IMR-90 (cell line): ENCODE results near the gene NXPE2. TPM values are rescaled to one million over a fixed set of nuclear protein-coding genes. Genes with fewer than 3 reads are reported as not detected.

Source experiments
- ATAC-seq: fragments of 200-7000 bp; cut with Tn5 transposase; 2 replicates; pipeline ENCODE4 v1.9.1; 2020; ENCODE audit warnings: low read depth, mild to moderate bottlenecking, moderate library complexity
- BruUV-seq: library from RNA; stranded (reverse); fragments of 400-500 nt; replicated peaks from 2 replicates; lab custom pipeline; 2021; lab: Mats Ljungman, UMichigan
- CTCF ChIA-PET: fragments of 300-600 bp; formaldehyde crosslinking; extraction: SDS; loops from one replicate; lab custom pipeline; 2021; ENCODE audit warnings: antibody characterized with exemption; lab: Yijun Ruan, JAX
- POLR2A ChIA-PET: fragments of 300-600 bp; sonication (Branson Sonifier 250); formaldehyde crosslinking; loops from one replicate; lab custom pipeline; 2022; ENCODE audit warnings: antibody characterized with exemption; ENCODE audit not compliant: unreplicated experiment; lab: Charles Lee
- DNase-seq: peaks from one replicate; pipeline ENCODE4 v3.0.0; 2013
- H2AFZ ChIP-seq: replicated peaks from 2 replicates; pipeline ENCODE3; 2013; ENCODE audit warnings: low read length, mild to moderate bottlenecking; ENCODE audit not compliant: poor library complexity
- H2AK5ac ChIP-seq: 2 replicates; pipeline ENCODE4 v1.6.1; 2013; ENCODE audit warnings: low read depth, low read length, inconsistent platforms
- H2AK9ac ChIP-seq: replicated peaks from 2 replicates; pipeline ENCODE3; 2013; ENCODE audit warnings: mild to moderate bottlenecking, low read depth, low read length, moderate library complexity; ENCODE audit not compliant: poor library complexity
- H2BK120ac ChIP-seq: 2 replicates; pipeline ENCODE4 v1.6.1; 2013; ENCODE audit warnings: low read depth, low read length, inconsistent platforms
- H2BK15ac ChIP-seq: 3 replicates; pipeline ENCODE4 v1.6.1; 2013; ENCODE audit warnings: low read depth, low read length, inconsistent platforms
- H2BK20ac ChIP-seq: 2 replicates; pipeline ENCODE4 v1.6.1; 2013; ENCODE audit warnings: low read depth, mild to moderate bottlenecking, inconsistent platforms, low read length, moderate library complexity
- H2BK5ac ChIP-seq: 2 replicates; pipeline ENCODE4 v1.6.1; 2013; ENCODE audit warnings: mild to moderate bottlenecking, low read depth, low read length, inconsistent platforms; ENCODE audit not compliant: poor library complexity, severe bottlenecking
- H3K14ac ChIP-seq: replicated peaks from 2 replicates; pipeline ENCODE4 v1.6.1; 2013; ENCODE audit warnings: low read depth, low read length, inconsistent platforms
- H3K18ac ChIP-seq: 2 replicates; pipeline ENCODE4 v1.6.1; 2013; ENCODE audit warnings: low read depth, low read length, control low read depth
- H3K23ac ChIP-seq: 2 replicates; pipeline ENCODE4 v1.6.1; 2013; ENCODE audit warnings: low read depth, low read length, inconsistent platforms
- H3K27ac ChIP-seq: 2 replicates; pipeline ENCODE4 v1.5.1; 2013; ENCODE audit warnings: mild to moderate bottlenecking, control low read depth, low read length; ENCODE audit not compliant: insufficient read depth
- H3K27me3 ChIP-seq: 2 replicates; pipeline ENCODE4 v1.6.1; 2013; ENCODE audit warnings: low read length; ENCODE audit not compliant: control insufficient read depth, insufficient read depth
- H3K36me3 ChIP-seq: 2 replicates; pipeline ENCODE4 v1.6.1; 2013; ENCODE audit warnings: low read length, mixed read lengths; ENCODE audit not compliant: control insufficient read depth, insufficient read depth
- H3K4ac ChIP-seq: 2 replicates; pipeline ENCODE4 v1.6.1; 2013; ENCODE audit warnings: low read depth, low read length, inconsistent platforms
- H3K4me1 ChIP-seq: 2 replicates; pipeline ENCODE4 v1.6.1; 2013; ENCODE audit warnings: low read length, mixed read lengths; ENCODE audit not compliant: control insufficient read depth, insufficient read depth
- H3K4me2 ChIP-seq: 2 replicates; pipeline ENCODE4 v1.6.1; 2013; ENCODE audit warnings: low read depth, mild to moderate bottlenecking, control low read depth, low read length, moderate library complexity
- H3K4me3 ChIP-seq: 2 replicates; pipeline ENCODE4 v1.5.1; 2013; ENCODE audit warnings: low read depth, mild to moderate bottlenecking, control low read depth, low read length, moderate library complexity; ENCODE audit not compliant: insufficient read depth
- H3K56ac ChIP-seq: 2 replicates; pipeline ENCODE4 v1.6.1; 2013; ENCODE audit warnings: low read length, inconsistent platforms; ENCODE audit not compliant: insufficient read depth; ENCODE audit errors: extremely low read depth
- H3K79me1 ChIP-seq, 2 experiments: 2 replicates each; pipeline ENCODE4 v1.6.1; 2013; ENCODE audit warnings: low read length in 2 of 2, inconsistent platforms in 1 of 2, low read depth in 1 of 2
- H3K9ac ChIP-seq: 2 replicates; pipeline ENCODE4 v1.6.1; 2013; ENCODE audit warnings: low read depth, low read length, control low read depth
- H3K9me1 ChIP-seq: 2 replicates; pipeline ENCODE4 v1.6.1; 2013; ENCODE audit warnings: low read length, inconsistent platforms; ENCODE audit not compliant: insufficient read depth
- H3K9me3 ChIP-seq: 2 replicates; pipeline ENCODE4 v1.6.1; 2013; ENCODE audit warnings: low read length; ENCODE audit not compliant: control insufficient read depth, insufficient read depth
- H4K20me1 ChIP-seq: 2 replicates; pipeline ENCODE4 v1.6.1; 2013; ENCODE audit warnings: low read length, inconsistent platforms; ENCODE audit not compliant: insufficient read depth
- H4K5ac ChIP-seq: 2 replicates; pipeline ENCODE4 v1.6.1; 2013; ENCODE audit warnings: mild to moderate bottlenecking, low read depth, low read length, control low read depth
- H4K8ac ChIP-seq, 2 experiments: 2 replicates each; pipeline ENCODE4 v1.6.1; 2013; ENCODE audit warnings: low read depth in 2 of 2, low read length in 2 of 2, control low read depth in 1 of 2, inconsistent platforms in 1 of 2
- H4K91ac ChIP-seq: 2 replicates; pipeline ENCODE4 v1.6.1; 2013; ENCODE audit warnings: low read depth, low read length, inconsistent platforms; ENCODE audit not compliant: insufficient read depth
- BHLHE40 ChIP-seq: fragments of 150-350 bp; IDR thresholded peaks from 2 replicates; pipeline ENCODE4 v1.6.1; 2016; ENCODE audit warnings: mild to moderate bottlenecking, low read depth, low read length
- FOS ChIP-seq: fragments of 150-350 bp; IDR thresholded peaks from 2 replicates; pipeline ENCODE4 v1.6.1; 2016; ENCODE audit warnings: low read depth, low read length
- MAFK ChIP-seq: IDR thresholded peaks from 2 replicates; pipeline ENCODE4 v1.6.1; 2012; ENCODE audit warnings: low read depth, low read length, improper control_type of control experiment
- NFE2L2 ChIP-seq: fragments of 150-350 bp; IDR thresholded peaks from 2 replicates; pipeline ENCODE4 v1.6.1; 2016; ENCODE audit warnings: low read depth, mild to moderate bottlenecking, low read length
- POLR2A ChIP-seq: IDR thresholded peaks from 2 replicates; pipeline ENCODE4 v1.6.1; 2012; ENCODE audit warnings: mild to moderate bottlenecking, low read depth, low read length
- RCOR1 ChIP-seq: IDR thresholded peaks from 2 replicates; pipeline ENCODE4 v1.6.1; 2012; ENCODE audit warnings: mild to moderate bottlenecking, low read length, improper control_type of control experiment; ENCODE audit not compliant: insufficient replicate concordance
- WGBS, 2 experiments: methylation state at CpG; one replicate each; pipeline versions ENCODE4 v1.1.5 to v1.1.7; 2013; ENCODE audit warnings: missing lambda C conversion rate in 2 of 2; ENCODE audit not compliant: insufficient read length in 1 of 2; ENCODE audit errors: extremely low coverage in 2 of 2; 5-methylcytosine and 5-hydroxymethylcytosine counted together
- dilution Hi-C: fragments of 300-500 bp; cut with HindIII; formaldehyde crosslinking; loops from one replicate; pipeline ENCODE4 v1.14.3; 2018; ENCODE audit warnings: low sequenced_read_pairs; ENCODE audit not compliant: unreplicated experiment
- in situ Hi-C: fragments of 300-500 bp; cut with MboI; formaldehyde crosslinking; loops from 3 replicates; pipeline ENCODE4 v1.14.3; 2019; ENCODE audit warnings: low sequenced_read_pairs, inconsistent platforms, mixed read lengths
- intact Hi-C: fragments of 100-400 bp; cut with micrococcal nuclease; formaldehyde crosslinking; loops from 2 replicates; pipeline ENCODE4 v1.10.0; 2022
- polyA plus RNA-seq, 3 experiments: library from polyadenylated mRNA; depleted of rRNA; stranded (reverse); fragments of >200 nt; gene quantifications; 2 replicates each; pipeline ENCODE4 v1.2.3, GENCODE V29; 2012; ENCODE audit warnings: low replicate concordance in 1 of 3
- total RNA-seq: library from RNA; depleted of rRNA; stranded (reverse); fragments of >200 nt; gene quantifications from 2 replicates; pipeline ENCODE4 v1.2.3, GENCODE V29; 2012
- TF ChIP-seq, protein P1 (sequence below): fragments of 150-350 bp; IDR thresholded peaks from 2 replicates; pipeline ENCODE4 v1.6.1; 2017; ENCODE audit warnings: mild to moderate bottlenecking, antibody characterized with exemption, low read length, low read depth

NXPE2 gene
- total and polyA plus RNA-seq, 2 of the 4 experiments (the other 2 are of a cell fraction) = not detected

DNA sequence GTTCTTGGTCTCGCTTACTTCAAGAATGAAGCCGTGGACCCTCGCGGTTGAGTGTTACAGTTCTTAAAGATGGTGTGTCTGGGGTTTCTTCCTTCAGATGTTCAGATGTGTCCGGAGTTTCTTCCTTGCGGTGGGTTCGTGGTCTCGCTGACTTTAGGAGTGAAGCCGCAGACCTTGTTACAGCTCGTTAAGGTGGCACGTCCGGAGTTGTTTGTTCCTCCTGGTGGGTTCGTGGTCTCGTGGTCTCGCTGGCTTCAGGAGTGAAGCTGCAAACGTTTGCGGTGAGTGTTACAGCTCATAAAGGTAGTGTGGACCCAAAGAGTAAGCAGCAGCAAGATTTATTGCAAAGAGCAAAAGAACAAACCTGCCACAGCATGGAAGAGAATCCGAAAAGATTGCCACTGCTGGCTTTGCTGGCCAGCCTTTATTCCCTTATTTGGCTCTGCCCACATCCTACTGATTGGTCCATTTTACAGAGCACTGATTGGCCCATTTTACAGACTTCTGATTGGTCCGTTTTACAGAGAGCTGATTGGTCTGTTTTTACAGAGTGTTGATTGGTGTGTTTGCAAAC lies 27.1 kb upstream of the NXPE2 start:
- no peak overlapping the region for H4K5ac ChIP-seq
- no peak overlapping the region for H4K91ac ChIP-seq
- no TSS peak for BruUV-seq
- no peaks in the 10 kb centered on the region for H3K4me1 ChIP-seq
- no peak overlapping the region for H3K23ac ChIP-seq
- no peak overlapping the region for H2BK15ac ChIP-seq
- H3K9me1 ChIP-seq = no peaks in the 10 kb centered on the region
- H3K9me3 ChIP-seq = no peaks in the 10 kb centered on the region
- no peaks in the 10 kb centered on the region for H3K36me3 ChIP-seq
- ChIA-PET POLR2A (no interaction called here), CTCF (no interaction called here)
- no peak overlapping the region for H2AK5ac ChIP-seq
- H2AK9ac ChIP-seq = no peak overlapping the region
- H3K4me3 ChIP-seq = no peak overlapping the region
- H3K14ac ChIP-seq = no peak overlapping the region
- dilution Hi-C loops (no loop called here), in situ Hi-C loops (no loop called here), intact Hi-C loops (no loop called here)
- no peak overlapping the region for H4K8ac ChIP-seq
- ATAC-seq = no peak
- no peak overlapping the region for H3K4ac ChIP-seq
- H3K4me2 ChIP-seq = no peak overlapping the region
- no peak overlapping the region for H2BK5ac ChIP-seq
- H3K56ac ChIP-seq = no peak overlapping the region
- H3K79me1 ChIP-seq = no peaks in the 10 kb centered on the region
- no peak overlapping the region for H3K9ac ChIP-seq
- no peak overlapping the region for H2BK20ac ChIP-seq
- H3K27me3 ChIP-seq = no peaks in the 10 kb centered on the region
- no peak overlapping the region for H2AFZ ChIP-seq
- H2BK120ac ChIP-seq = no peak overlapping the region
- DNase-seq = no peak
- H3K27ac ChIP-seq = no peak overlapping the region
- no peak overlapping the region for H3K18ac ChIP-seq
- TF ChIP-seq BHLHE40 (no peak), FOS (no peak), POLR2A (no peak), MAFK (no peak), RCOR1 (no peak), NFE2L2 (no peak)
- TF ChIP-seq, protein P1, sequence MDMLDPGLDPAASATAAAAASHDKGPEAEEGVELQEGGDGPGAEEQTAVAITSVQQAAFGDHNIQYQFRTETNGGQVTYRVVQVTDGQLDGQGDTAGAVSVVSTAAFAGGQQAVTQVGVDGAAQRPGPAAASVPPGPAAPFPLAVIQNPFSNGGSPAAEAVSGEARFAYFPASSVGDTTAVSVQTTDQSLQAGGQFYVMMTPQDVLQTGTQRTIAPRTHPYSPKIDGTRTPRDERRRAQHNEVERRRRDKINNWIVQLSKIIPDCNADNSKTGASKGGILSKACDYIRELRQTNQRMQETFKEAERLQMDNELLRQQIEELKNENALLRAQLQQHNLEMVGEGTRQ = no peak
- WGBS, 2 experiments = 82% methylated on average over 7 of the region's 19 CpGs; no CpG with 5 or more reads in 1 of the 2 experiments
- H4K20me1 ChIP-seq = no peaks in the 10 kb centered on the region
